Loucy (cell line): ENCODE data around the gene CEACAM16.

Experiments used
- H2AFZ ChIP-seq: fragments of 200-600 bp; sonication (generic); 2 replicates; pipeline ENCODE4 v1.6.0; 2016; ENCODE audit warnings: antibody characterized with exemption, mild to moderate bottlenecking, low read length, moderate library complexity
- H3F3A ChIP-seq: fragments of 200-600 bp; 2 replicates; pipeline ENCODE4 v1.6.0; 2016; ENCODE audit warnings: antibody characterized with exemption, low read depth, mild to moderate bottlenecking
- H3K27me3 ChIP-seq: fragments of 200-600 bp; sonication (generic); 2 replicates; pipeline ENCODE4 v1.6.1; 2014; ENCODE audit warnings: low read length, mild to moderate bottlenecking; ENCODE audit not compliant: insufficient read depth, poor library complexity, severe bottlenecking
- H3K36me3 ChIP-seq: fragments of 200-600 bp; sonication (generic); 2 replicates; pipeline ENCODE4 v1.6.1; 2016; ENCODE audit warnings: low read length; ENCODE audit not compliant: insufficient read depth
- H3K4me1 ChIP-seq: fragments of 200-600 bp; sonication (generic); 2 replicates; pipeline ENCODE4 v1.5.1; 2014; ENCODE audit warnings: low read length, mild to moderate bottlenecking; ENCODE audit not compliant: insufficient read depth, poor library complexity, severe bottlenecking
- H3K4me2 ChIP-seq: fragments of 200-600 bp; sonication (generic); 2 replicates; pipeline ENCODE4 v1.6.0; 2014; ENCODE audit warnings: antibody characterized with exemption, low read length, low read depth, mild to moderate bottlenecking; ENCODE audit not compliant: poor library complexity, severe bottlenecking
- H3K4me3 ChIP-seq: fragments of 200-600 bp; sonication (generic); 2 replicates; pipeline ENCODE4 v1.5.1; 2014; ENCODE audit warnings: low read length, mild to moderate bottlenecking, mixed read lengths; ENCODE audit not compliant: poor library complexity, severe bottlenecking
- H3K79me2 ChIP-seq: fragments of 200-600 bp; sonication (generic); 2 replicates; pipeline ENCODE4 v1.6.1; 2014; ENCODE audit warnings: low read length; ENCODE audit not compliant: insufficient read depth
- H3K9ac ChIP-seq: fragments of 200-600 bp; sonication (generic); 2 replicates; pipeline ENCODE4 v1.6.0; 2014; ENCODE audit warnings: mild to moderate bottlenecking, low read depth, low read length, moderate library complexity; ENCODE audit not compliant: poor library complexity, severe bottlenecking
- H3K9me2 ChIP-seq: fragments of 200-600 bp; sonication (generic); replicated peaks from 2 replicates; pipeline ENCODE4 v1.6.1; 2016; ENCODE audit warnings: low read depth, low read length, mixed read lengths
- H3K9me3 ChIP-seq: fragments of 200-600 bp; sonication (generic); 2 replicates; pipeline ENCODE4 v1.6.1; 2014; ENCODE audit warnings: mild to moderate bottlenecking, antibody characterized with exemption, low read length, low read depth; ENCODE audit not compliant: insufficient read depth
- H4K20me1 ChIP-seq: fragments of 200-600 bp; sonication (generic); 2 replicates; pipeline ENCODE4 v1.6.0; 2014; ENCODE audit warnings: antibody characterized with exemption, low read length, mild to moderate bottlenecking; ENCODE audit not compliant: insufficient read depth, poor library complexity, severe bottlenecking
- EZH2phosphoT487 ChIP-seq: fragments of 200-600 bp; IDR thresholded peaks from 2 replicates; pipeline ENCODE4 v1.6.1; 2018; ENCODE audit warnings: antibody characterized with exemption, mild to moderate bottlenecking, moderate library complexity, borderline replicate concordance
- TF ChIP-seq, protein P1 (sequence below): fragments of 200-600 bp; sonication (generic); conservative IDR thresholded peaks from 2 replicates; pipeline ENCODE4 v1.5.1; 2014; ENCODE audit warnings: mild to moderate bottlenecking, antibody characterized with exemption, low read length

CEACAM16 gene

GRCh38 chr19:44749994-44750393 lies 51.0 kb downstream of the CEACAM16 start:
- H2AFZ ChIP-seq: no peak overlapping the region
- peaks cover 4% of the 10 kb centered on the region for H4K20me1 ChIP-seq
- H3F3A ChIP-seq: peaks cover 4% of the 10 kb centered on the region; the same call in 1 of the 2 replicates
- H3K9ac ChIP-seq: peak overlapping the region; percentile 81
- no peaks in the 10 kb centered on the region for H3K9me3 ChIP-seq
- H3K4me1 ChIP-seq: peaks cover 41% of the 10 kb centered on the region
- no peaks in the 10 kb centered on the region for H3K27me3 ChIP-seq
- no peaks in the 10 kb centered on the region for H3K9me2 ChIP-seq
- peak overlapping the region; percentile 80 for H3K4me3 ChIP-seq
- no peaks in the 10 kb centered on the region for H3K36me3 ChIP-seq
- H3K4me2 ChIP-seq: peak overlapping the region; percentile 81
- peaks cover 12% of the 10 kb centered on the region; the same call in 1 of the 2 replicates for H3K79me2 ChIP-seq
- TF ChIP-seq, protein P1, sequence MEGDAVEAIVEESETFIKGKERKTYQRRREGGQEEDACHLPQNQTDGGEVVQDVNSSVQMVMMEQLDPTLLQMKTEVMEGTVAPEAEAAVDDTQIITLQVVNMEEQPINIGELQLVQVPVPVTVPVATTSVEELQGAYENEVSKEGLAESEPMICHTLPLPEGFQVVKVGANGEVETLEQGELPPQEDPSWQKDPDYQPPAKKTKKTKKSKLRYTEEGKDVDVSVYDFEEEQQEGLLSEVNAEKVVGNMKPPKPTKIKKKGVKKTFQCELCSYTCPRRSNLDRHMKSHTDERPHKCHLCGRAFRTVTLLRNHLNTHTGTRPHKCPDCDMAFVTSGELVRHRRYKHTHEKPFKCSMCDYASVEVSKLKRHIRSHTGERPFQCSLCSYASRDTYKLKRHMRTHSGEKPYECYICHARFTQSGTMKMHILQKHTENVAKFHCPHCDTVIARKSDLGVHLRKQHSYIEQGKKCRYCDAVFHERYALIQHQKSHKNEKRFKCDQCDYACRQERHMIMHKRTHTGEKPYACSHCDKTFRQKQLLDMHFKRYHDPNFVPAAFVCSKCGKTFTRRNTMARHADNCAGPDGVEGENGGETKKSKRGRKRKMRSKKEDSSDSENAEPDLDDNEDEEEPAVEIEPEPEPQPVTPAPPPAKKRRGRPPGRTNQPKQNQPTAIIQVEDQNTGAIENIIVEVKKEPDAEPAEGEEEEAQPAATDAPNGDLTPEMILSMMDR: no peak
- TF ChIP-seq EZH2phosphoT487: no peak

DNA sequence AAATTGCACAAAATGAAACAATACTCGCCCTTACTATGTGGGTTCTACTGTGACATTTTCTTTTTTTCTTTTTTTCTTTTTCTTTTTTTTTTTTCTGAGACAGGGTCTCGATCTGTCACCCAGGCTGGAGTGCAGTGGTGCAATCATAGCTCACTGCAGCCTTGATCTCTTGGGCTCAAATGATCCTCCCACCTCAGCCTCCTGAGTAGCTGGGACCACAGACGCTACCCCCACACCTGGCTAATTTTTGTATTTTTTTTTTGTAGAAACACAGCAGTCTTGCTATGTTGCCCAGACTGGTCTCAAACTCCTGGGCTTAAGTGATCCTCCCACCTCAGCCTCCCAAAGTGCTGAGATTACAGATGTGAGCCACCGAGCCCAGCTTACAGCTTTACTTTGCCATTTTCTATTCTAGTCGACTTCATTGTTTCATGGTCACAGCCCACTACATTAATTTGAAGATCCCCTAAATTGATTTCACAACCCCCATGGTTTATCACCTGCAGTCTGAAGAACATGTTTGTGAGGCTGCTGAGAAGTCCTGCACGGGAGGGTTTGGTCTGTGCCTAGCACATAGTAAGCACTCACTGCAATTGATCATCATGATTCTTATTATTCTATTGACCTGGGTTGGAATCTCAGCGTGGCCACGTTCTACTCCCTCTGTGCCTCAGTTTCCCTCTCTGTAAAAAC lies 53.3 kb downstream of the CEACAM16 start:
- H2AFZ ChIP-seq: no peak overlapping the region
- H3K9me3 ChIP-seq: no peaks in the 10 kb centered on the region
- H3K27me3 ChIP-seq: no peaks in the 10 kb centered on the region
- peaks cover 4% of the 10 kb centered on the region for H4K20me1 ChIP-seq
- H3K4me2 ChIP-seq: peak overlapping the region; percentile 90
- TF ChIP-seq, protein P1: no peak
- no peak for TF ChIP-seq EZH2phosphoT487
- peak overlapping the region; percentile 4 for H3K9ac ChIP-seq
- no peaks in the 10 kb centered on the region for H3K9me2 ChIP-seq
- peaks cover 4% of the 10 kb centered on the region; the same call in 1 of the 2 replicates for H3F3A ChIP-seq
- peaks cover 12% of the 10 kb centered on the region; the same call in 1 of the 2 replicates for H3K79me2 ChIP-seq
- no peaks in the 10 kb centered on the region for H3K36me3 ChIP-seq
- H3K4me1 ChIP-seq: peaks cover 47% of the 10 kb centered on the region
- peak overlapping the region; percentile 82 for H3K4me3 ChIP-seq

DNA sequence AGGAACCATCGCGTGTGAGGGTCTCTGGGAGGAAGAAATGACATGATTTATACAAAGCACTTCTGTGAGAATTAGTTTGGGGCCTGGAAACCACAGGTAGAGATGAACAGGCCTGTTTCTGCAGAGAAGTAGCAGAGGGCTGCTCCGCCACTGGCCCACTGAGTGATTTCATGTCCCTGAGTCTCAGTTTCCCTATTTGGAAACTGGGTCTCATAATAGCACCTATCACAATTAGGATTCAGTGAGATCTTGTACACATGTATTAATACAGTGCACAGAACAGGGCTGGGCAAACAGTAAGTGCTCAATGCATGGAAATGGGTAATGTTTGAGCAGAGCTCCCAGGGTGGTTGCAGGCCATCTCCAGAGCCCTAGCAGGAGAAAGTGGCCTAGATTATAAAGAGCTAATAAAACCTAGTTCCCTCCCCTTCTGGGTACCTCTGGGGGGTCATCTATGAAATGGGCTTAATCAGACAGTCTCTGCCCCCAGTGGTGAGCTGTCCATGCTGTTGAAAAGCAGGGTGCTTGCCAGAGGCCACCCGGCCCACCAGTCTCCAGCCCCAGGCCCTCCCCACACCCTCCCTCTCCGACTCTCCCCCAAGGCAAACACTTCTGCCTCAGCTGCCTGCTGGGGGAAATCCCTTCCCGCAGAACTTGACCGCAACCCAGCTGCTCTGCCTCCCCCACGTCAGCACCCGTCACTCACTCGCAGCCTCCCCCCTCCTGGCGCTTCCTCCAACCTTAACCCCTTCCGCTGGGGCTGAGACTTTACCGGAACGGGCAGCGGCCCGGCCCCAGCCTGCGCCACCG lies 54.1 kb downstream of the CEACAM16 start:
- Histone ChIP-seq H3K27me3 (no peaks in the 10 kb centered on the region), H3K9me2 (no peaks in the 10 kb centered on the region), H3K9me3 (no peaks in the 10 kb centered on the region), H3K9ac (peak overlapping the region; percentile 4), H4K20me1 (peaks cover 4% of the 10 kb centered on the region), H3K4me3 (peak overlapping the region; percentile 82), H3K4me1 (peaks cover 41% of the 10 kb centered on the region), H3F3A (peaks cover 4% of the 10 kb centered on the region; the same call in 1 of the 2 replicates), H3K4me2 (peak overlapping the region; percentile 90), H2AFZ (no peak overlapping the region), H3K79me2 (peaks cover 12% of the 10 kb centered on the region; the same call in 1 of the 2 replicates), H3K36me3 (no peaks in the 10 kb centered on the region)
- TF ChIP-seq EZH2phosphoT487: no peak
- TF ChIP-seq, protein P1: 0 out of 2 replicates have a peak, but pooled peaks have one; percentile 18
